ENCODE results near the gene PASK. TPM values are rescaled to one million over a fixed set of nuclear protein-coding genes. Genes with fewer than 3 reads are reported as not detected.
"Not testable (repeated sequence)": the region's sequence is repeated elsewhere in the genome, so short reads cannot be mapped to it uniquely, and the experiment has no call there.

Gene PASK
- total RNA-seq, 1 donor from 2014 or later, result 16.9 TPM

- no peak for DNase-seq (ENCODE audit: low spot score)
Observed at GRCh38 chr2:241107031-241107783, 42.1 kb downstream of the PASK start.

- no peak for DNase-seq (ENCODE audit: low spot score)
Observed at GRCh38 chr2:241105641-241106040, 43.6 kb downstream of the PASK start.

- DNase-seq (ENCODE audit: low spot score), result not testable (repeated sequence)
Observed at GRCh38 chr2:241104611-241105010, 44.7 kb downstream of the PASK start.

GRCh38 chr2:241103176-241103595 lies 46.1 kb downstream of the PASK start:
- no peak for DNase-seq (ENCODE audit: low spot score)

- DNase-seq (ENCODE audit: low spot score), result peak; percentile 84
Observed at GRCh38 chr2:241102239-241102803, 47.0 kb downstream of the PASK start, which contains the start of gene MTERF4. MTERF4 (minus strand) TSS chr2:241102287; CDS start chr2:241102273, 14 bp downstream.

- no peak for DNase-seq (ENCODE audit: low spot score)
Observed at GRCh38 chr2:241099246-241099645, 50.0 kb downstream of the PASK start.

GRCh38 chr2:241096979-241097378 lies 52.3 kb downstream of the PASK start:
- no peak for DNase-seq (ENCODE audit: low spot score)

GRCh38 chr2:241095594-241096290 lies 53.5 kb downstream of the PASK start:
- no peak for DNase-seq (ENCODE audit: low spot score)

- no peak for DNase-seq (ENCODE audit: low spot score)
Observed at GRCh38 chr2:241094924-241095420, 54.3 kb downstream of the PASK start.

- no peak for DNase-seq (ENCODE audit: low spot score)
Observed at GRCh38 chr2:241094172-241094571, 55.1 kb downstream of the PASK start.

- DNase-seq (ENCODE audit: low spot score), result not testable (repeated sequence)
Observed at GRCh38 chr2:241093133-241093781, 56.0 kb downstream of the PASK start.

GRCh38 chr2:241092677-241093076 lies 56.6 kb downstream of the PASK start:
- DNase-seq (ENCODE audit: low spot score), result no peak

GRCh38 chr2:241091734-241092445 lies 57.4 kb downstream of the PASK start:
- DNase-seq (ENCODE audit: low spot score), result no peak

- DNase-seq (ENCODE audit: low spot score), result no peak
Observed at GRCh38 chr2:241091201-241091600, 58.1 kb downstream of the PASK start.

- no peak for DNase-seq (ENCODE audit: low spot score)
Observed at GRCh38 chr2:241088791-241089732, 60.2 kb downstream of the PASK start.

- no peak for DNase-seq (ENCODE audit: low spot score)
Observed at GRCh38 chr2:241088376-241088775, 60.9 kb downstream of the PASK start.

GRCh38 chr2:241087420-241088268 lies 61.6 kb downstream of the PASK start:
- no peak for DNase-seq (ENCODE audit: low spot score)

GRCh38 chr2:241084856-241085444 lies 64.3 kb downstream of the PASK start:
- DNase-seq (ENCODE audit: low spot score), result no peak

- no peak for DNase-seq (ENCODE audit: low spot score)
Observed at GRCh38 chr2:241083091-241083415, 66.2 kb downstream of the PASK start.
